HG02623 (cell line): ENCODE results near the gene NTRK3.

Experiments used
- ATAC-seq: cut with Tn5 transposase; IDR thresholded peaks from one replicate; pipeline ENCODE4 v1.9.1; 2021; ENCODE audit warnings: moderate library complexity; ENCODE audit not compliant: unreplicated experiment

NTRK3 gene

GRCh38 chr15:88256279-88257230 is at the start of gene NTRK3:
TSS of gene NTRK3 (minus strand) at chr15:88256739. CDS start at chr15:88256153, 586 bp downstream.
- no peak for ATAC-seq

DNA sequence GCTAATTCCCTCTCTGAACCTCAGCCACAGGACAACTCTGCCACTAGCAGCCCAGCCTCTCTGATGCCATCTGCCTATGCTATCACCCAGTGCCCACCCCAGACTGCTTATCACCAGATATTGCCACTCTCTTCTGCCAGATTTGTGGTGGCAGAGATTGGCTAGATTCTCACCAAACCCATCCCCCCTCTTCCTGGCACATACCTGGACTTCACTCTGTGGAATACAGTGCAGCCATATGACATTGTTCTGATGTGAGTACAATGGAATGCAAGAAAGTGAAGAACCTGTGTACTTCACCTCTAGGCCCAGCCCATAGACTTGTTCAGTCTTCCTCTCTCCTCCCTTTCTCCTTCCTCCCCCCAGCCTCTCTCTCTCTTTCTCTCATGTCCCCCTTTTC is 46.9 kb upstream of the NTRK3 start:
- ATAC-seq, result no peak

GRCh38 chr15:88302373-88302772 is 45.8 kb upstream of the NTRK3 start:
- no peak for ATAC-seq

DNA sequence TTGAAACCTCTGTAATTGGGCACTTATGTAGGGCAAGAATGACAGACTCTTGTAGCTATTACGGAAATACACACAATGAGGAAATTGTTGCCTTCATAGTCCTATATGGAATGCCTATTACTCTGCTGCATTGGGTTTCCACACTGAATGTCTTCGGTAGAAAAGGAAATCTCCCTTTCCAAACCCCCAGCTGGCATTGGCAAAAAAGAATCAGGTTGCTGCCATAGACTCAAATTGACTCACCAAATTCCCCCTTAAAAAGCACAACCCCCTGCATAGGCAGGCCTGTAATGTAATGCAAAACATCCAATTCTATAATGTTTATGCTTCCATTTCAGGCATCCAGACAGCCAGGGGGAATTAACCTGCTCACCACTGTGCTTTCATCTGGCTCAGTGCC is 44.8 kb upstream of the NTRK3 start:
- no peak for ATAC-seq

DNA sequence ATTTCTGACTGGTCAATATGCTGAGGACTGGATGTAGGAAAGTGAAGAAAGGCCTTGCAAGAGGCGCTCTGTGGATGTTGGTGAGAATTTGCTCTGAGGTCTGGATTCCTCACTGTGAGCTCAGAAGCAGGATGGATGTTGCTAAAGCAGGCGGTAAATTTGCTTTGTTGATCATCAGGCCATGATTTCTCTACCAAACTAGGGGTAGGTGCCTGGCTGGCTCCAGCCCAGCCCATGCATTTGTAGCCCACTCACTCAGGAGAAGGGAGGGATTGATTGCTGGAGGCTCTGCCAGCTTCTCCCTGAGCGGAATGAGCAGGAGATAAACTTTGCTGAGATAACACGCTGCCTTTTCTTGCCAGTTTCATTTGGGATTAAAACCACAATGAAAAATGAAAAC is 44.3 kb upstream of the NTRK3 start:
- no peak for ATAC-seq

DNA sequence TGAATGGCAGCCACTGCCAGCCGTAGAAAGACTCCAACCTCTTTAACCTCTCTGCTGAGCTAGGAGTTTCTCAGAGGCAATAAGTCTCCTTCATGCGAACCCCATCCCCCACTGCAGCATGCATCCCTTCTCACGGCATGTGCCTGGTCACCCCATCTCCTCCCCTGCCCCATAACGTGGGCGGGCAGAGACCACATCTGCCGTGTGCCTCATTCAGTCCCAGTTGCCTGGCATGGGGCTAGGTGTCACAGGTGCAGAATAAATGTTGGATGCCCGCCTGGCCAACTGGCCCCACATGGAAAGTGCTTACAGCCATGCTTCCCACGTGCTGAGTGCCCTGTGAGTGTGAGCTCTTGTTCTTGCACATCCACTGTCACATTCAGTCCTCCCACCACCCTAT is 43.5 kb upstream of the NTRK3 start:
- no peak for ATAC-seq

DNA sequence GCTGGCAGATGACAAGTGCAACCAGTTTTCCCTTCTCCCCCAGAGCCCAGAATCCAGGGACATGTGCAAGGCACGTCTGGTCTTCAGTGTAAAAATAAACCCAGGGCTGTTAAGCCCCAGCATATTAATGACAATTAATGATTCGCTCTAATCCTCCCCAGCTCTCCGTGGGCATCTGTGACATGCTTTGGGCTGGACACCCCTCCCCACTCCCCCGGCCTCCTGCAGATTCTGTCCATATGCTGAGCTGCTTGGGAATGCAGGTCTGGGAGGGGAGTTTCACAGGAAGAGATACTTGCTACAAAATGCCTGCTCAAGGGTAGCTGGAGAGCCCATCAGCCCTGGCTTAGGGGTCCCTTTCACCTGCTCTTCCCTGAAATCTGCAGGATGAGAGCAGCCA is 43.0 kb upstream of the NTRK3 start:
- ATAC-seq, result no peak

GRCh38 chr15:88288661-88289060 is 32.1 kb upstream of the NTRK3 start:
- ATAC-seq, result no peak

- no peak for ATAC-seq
These were observed 31.7 kb upstream of the NTRK3 start for GRCh38 chr15:88288206-88288605.

DNA sequence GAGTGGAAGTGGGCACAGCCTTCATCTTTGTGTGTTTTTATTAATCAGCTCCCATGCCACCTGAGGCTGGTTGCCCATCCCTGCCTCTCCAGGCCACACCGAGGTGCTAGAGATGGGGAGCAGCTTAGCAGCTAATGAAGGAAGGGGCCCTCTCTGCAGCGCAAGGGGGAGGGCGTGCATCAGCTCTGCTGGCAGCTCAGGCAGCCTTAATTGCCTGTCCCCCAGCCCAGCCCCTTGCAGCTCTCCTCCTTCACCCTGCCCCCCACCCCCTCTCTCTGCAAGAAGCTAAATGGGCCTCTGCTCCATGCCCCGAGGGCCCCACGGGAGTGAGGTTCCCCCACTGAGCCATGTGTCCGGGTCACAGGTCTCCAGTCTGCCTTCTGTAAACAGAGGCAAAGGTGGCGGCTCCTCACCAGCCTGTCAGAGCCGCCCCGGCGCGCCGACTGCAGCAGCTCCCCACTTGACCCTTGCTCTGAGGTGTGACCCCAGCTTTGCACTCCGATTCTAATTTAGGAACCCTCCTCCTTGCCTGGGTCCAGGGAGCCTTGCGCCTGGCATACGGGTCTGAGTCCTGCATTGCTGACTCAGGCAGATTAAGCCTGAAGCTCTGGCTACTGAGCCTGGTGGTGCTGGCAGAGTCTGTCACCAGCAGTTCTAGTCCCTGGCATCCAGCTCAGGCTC is 27.9 kb upstream of the NTRK3 start:
- ATAC-seq, result no peak

GRCh38 chr15:88282614-88283013 is 26.1 kb upstream of the NTRK3 start:
- ATAC-seq, result no peak

DNA sequence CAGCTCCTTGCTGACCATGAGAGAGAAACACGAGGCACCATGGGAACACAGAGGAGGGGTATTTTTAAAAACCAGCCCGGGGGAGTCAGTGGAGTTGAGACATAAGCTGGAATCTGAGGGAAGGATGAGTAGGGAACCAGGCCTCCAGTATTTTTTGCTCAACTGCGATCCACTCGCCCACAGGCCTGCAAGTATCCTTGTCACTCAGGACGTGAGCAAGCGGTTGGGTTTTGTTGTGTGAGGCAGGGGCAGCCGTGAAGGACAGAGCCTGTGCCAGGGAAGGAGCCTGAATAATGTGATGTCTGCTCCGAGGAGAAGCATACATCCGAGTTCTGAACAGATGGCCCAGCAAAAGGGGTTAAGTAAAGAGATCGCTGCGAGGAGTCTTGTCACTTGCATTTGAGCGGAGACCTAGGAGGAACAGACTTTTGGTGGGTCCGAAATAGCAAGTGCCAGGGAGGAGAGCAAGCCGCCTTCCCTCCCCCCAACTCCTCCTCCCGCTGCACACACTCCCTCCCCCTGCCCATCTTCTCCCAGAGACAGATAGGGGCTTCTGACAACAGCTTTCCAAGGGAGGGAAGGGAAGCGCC is 20.4 kb upstream of the NTRK3 start:
- ATAC-seq, result no peak

DNA sequence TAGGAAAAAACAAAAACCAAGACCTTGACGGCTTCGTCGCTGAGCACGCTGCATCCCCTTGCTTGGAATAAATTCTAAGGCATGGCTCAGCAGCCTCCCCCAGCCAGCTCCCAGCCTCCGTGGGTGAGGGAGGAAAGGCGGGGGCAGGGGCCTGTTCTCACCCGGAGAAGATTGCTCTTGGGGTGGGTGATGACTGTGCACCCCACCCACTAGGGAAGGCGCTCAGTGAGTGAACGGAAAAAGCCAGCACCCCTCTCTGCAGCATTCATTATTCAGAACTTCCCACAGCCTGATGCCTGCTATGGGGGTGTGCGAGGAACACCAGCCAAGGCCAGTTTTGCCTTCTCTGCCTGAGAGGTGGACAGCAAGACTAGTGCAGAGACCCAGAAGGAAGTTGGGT is 19.3 kb upstream of the NTRK3 start:
- ATAC-seq, result no peak

- ATAC-seq, result peak; percentile 64
These were observed 18.3 kb upstream of the NTRK3 start for GRCh38 chr15:88274553-88275460.

DNA sequence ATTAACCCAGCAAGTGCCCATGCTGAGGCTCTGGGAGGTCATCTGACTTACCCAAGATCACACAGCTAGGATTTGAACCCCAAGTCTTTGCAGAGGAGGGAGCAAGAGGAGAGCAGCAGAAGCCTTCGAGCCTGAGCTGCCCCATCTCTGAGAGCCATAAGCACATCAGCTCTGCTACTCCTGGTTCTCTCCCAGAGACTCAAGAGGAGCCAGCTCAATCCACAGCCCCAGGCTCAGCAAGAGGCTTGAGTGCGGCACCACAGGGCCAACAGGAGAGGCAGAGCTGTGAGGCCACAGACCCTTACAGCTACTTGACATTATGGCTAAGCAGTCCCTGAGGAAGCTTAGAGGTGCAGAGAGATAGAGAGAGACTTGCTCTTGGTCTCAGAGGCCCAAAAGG is 15.9 kb upstream of the NTRK3 start:
- ATAC-seq, result no peak

- no peak for ATAC-seq
These were observed 13.0 kb upstream of the NTRK3 start for GRCh38 chr15:88269356-88270062.

GRCh38 chr15:88267720-88268119 is 11.2 kb upstream of the NTRK3 start:
- no peak for ATAC-seq

GRCh38 chr15:88266170-88266569 is 9.6 kb upstream of the NTRK3 start:
- ATAC-seq, result no peak

DNA sequence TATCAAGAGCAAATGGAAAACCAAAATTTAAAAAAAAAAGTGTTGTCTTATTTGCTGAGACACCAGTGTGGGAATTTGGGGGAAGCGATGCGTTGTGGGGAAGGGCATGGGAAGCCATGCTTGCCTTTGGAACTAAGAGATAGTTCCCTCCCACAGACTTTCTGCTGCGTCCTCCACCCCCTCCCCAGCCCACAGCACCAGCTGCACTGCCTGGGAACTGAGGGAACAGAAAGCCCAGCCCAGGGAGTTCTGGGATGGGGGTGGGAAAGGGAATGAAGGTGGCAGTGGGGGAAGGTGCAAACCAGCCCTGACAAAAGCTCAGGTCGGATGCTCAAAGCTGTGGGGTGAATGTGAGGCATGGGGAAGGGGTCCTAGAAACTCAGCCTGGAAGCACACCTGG is 8.1 kb upstream of the NTRK3 start:
- ATAC-seq, result no peak

- no peak for ATAC-seq
These were observed 5.5 kb upstream of the NTRK3 start for GRCh38 chr15:88262064-88262463.
